HepG2 (cell line): ENCODE data around the gene CRNKL1. TPM values are rescaled to one million over a fixed set of nuclear protein-coding genes. Genes with fewer than 3 reads are reported as not detected.

ENCODE experiments used
- ADNP ChIP-seq: sonication (generic); formaldehyde crosslinking; IDR thresholded peaks from 2 replicates; pipeline ENCODE4 v1.4.0; 2020; ENCODE audit warnings: missing genetic modification reagents
- CEBPB ChIP-seq: IDR thresholded peaks from 2 replicates; pipeline ENCODE4 v1.6.1; 2011; ENCODE audit warnings: low read depth, low read length, improper control_type of control experiment, borderline replicate concordance
- DNMT1 ChIP-seq: sonication (generic); formaldehyde crosslinking; IDR thresholded peaks from 2 replicates; pipeline ENCODE4 v1.5.1; 2020; ENCODE audit warnings: mild to moderate bottlenecking, missing genetic modification reagents
- DR1 ChIP-seq: sonication (generic); formaldehyde crosslinking; IDR thresholded peaks from 2 replicates; pipeline ENCODE4 v1.8.0; 2021; ENCODE audit warnings: mild to moderate bottlenecking, missing genetic modification reagents, inconsistent platforms
- EED ChIP-seq: sonication (generic); formaldehyde crosslinking; IDR thresholded peaks from 2 replicates; pipeline ENCODE4 v1.5.0; 2020; ENCODE audit warnings: mild to moderate bottlenecking, missing genetic modification reagents
- ELF1 ChIP-seq: sonication (generic); formaldehyde crosslinking; IDR thresholded peaks from 2 replicates; pipeline ENCODE4 v1.4.0; 2020; ENCODE audit warnings: missing genetic modification reagents
- FOXO1 ChIP-seq: sonication (generic); formaldehyde crosslinking; IDR thresholded peaks from 2 replicates; pipeline ENCODE4 v1.4.0; 2020; ENCODE audit warnings: missing genetic modification reagents
- LCORL ChIP-seq, 2 experiments: fragments of 450-650 bp in 1 of 2; sonication (generic) in 1 of 2; formaldehyde crosslinking in 1 of 2; IDR thresholded peaks; 2 replicates each; pipeline versions ENCODE4 v1.5.0 to v1.6.1; 2017 to 2020; ENCODE audit warnings: antibody characterized with exemption in 1 of 2, missing genetic modification reagents in 1 of 2
- MAFK ChIP-seq, 2 experiments: IDR thresholded peaks in 1 of 2; conservative IDR thresholded peaks in 1 of 2; 2 replicates each; pipeline ENCODE4 v1.6.1; 2011; ENCODE audit warnings: improper control_type of control experiment in 2 of 2, low read length in 2 of 2
- MTA1 ChIP-seq: sonication (generic); formaldehyde crosslinking; IDR thresholded peaks from 2 replicates; pipeline ENCODE4 v1.4.0; 2020; ENCODE audit warnings: missing genetic modification reagents, mild to moderate bottlenecking, borderline replicate concordance
- MXI1 ChIP-seq: IDR thresholded peaks from 3 replicates; pipeline ENCODE4 v1.6.1; 2012; ENCODE audit warnings: low read depth, low read length, inconsistent platforms, borderline replicate concordance
- SCMH1 ChIP-seq: sonication (generic); formaldehyde crosslinking; IDR thresholded peaks from 2 replicates; pipeline ENCODE4 v1.9.0; 2021; ENCODE audit warnings: missing genetic modification reagents, mild to moderate bottlenecking, borderline replicate concordance
- SP5 ChIP-seq: IDR thresholded peaks from 2 replicates; pipeline ENCODE4 v1.6.1; 2016; ENCODE audit warnings: low read depth, borderline replicate concordance
- SRY ChIP-seq: sonication (generic); formaldehyde crosslinking; IDR thresholded peaks from 2 replicates; pipeline ENCODE4 v1.8.0; 2022; ENCODE audit warnings: mild to moderate bottlenecking, missing genetic modification reagents
- TFAP4 ChIP-seq: sonication (generic); IDR thresholded peaks from 2 replicates; pipeline ENCODE4 v1.6.1; 2016; ENCODE audit warnings: low read depth, borderline replicate concordance
- ZMYM2 ChIP-seq: sonication (generic); formaldehyde crosslinking; IDR thresholded peaks from 2 replicates; pipeline ENCODE4 v1.8.0; 2022; ENCODE audit warnings: mild to moderate bottlenecking, missing genetic modification reagents
- ZMYM3 ChIP-seq: sonication (generic); formaldehyde crosslinking; IDR thresholded peaks from 2 replicates; pipeline ENCODE4 v1.5.1; 2020; ENCODE audit warnings: mild to moderate bottlenecking, missing genetic modification reagents
- ZNF326 ChIP-seq: sonication (generic); formaldehyde crosslinking; IDR thresholded peaks from 2 replicates; pipeline ENCODE4 v1.4.0; 2020; ENCODE audit warnings: missing genetic modification reagents, borderline replicate concordance
- ZNF337 ChIP-seq: sonication (generic); formaldehyde crosslinking; IDR thresholded peaks from 2 replicates; pipeline ENCODE4 v1.5.1; 2020; ENCODE audit warnings: missing genetic modification reagents, low read depth, mild to moderate bottlenecking, borderline replicate concordance
- ZNF484 ChIP-seq: sonication (generic); formaldehyde crosslinking; IDR thresholded peaks from 2 replicates; pipeline ENCODE4 v1.5.1; 2020; ENCODE audit warnings: mild to moderate bottlenecking, low read depth, missing genetic modification reagents, borderline replicate concordance
- ZNF503 ChIP-seq: sonication (generic); formaldehyde crosslinking; IDR thresholded peaks from 2 replicates; pipeline ENCODE4 v1.4.0; 2020; ENCODE audit warnings: missing genetic modification reagents
- ZNF512 ChIP-seq: sonication (generic); formaldehyde crosslinking; IDR thresholded peaks from 2 replicates; pipeline ENCODE4 v1.4.0; 2020; ENCODE audit warnings: mild to moderate bottlenecking, missing genetic modification reagents
- ZNF816 ChIP-seq: sonication (generic); formaldehyde crosslinking; IDR thresholded peaks from 2 replicates; pipeline ENCODE4 v1.8.0; 2022; ENCODE audit warnings: missing genetic modification reagents, mild to moderate bottlenecking, borderline replicate concordance
- ZSCAN12 ChIP-seq: sonication (generic); formaldehyde crosslinking; IDR thresholded peaks from 2 replicates; pipeline ENCODE4 v1.9.0; 2021; ENCODE audit warnings: mild to moderate bottlenecking, missing genetic modification reagents
- polyA plus RNA-seq, 8 experiments: library from polyadenylated mRNA; depleted of rRNA in 3 of 8; stranded (reverse) in 7 of 8; unstranded in 1 of 8; fragments of >200 nt; fragmentation: Illumina TruSeq in 4 of 8; extraction: Trizol in 4 of 8; gene quantifications; 2 replicates each; pipeline versions ENCODE4 v1.2.1 to v1.2.3, GENCODE V29; 2011 to 2016; ENCODE audit warnings: low read depth in 4 of 8, missing spikeins in 1 of 8, mixed read lengths in 1 of 8; ENCODE audit not compliant: insufficient read depth in 1 of 8
- total RNA-seq, 5 experiments: library from RNA; depleted of rRNA; stranded (reverse); fragments of >200 nt; fragmentation: Illumina TruSeq; extraction: Trizol; gene quantifications; 2 replicates each; pipeline ENCODE4 v1.2.3, GENCODE V29; 2016; ENCODE audit warnings: low read depth in 1 of 5
- TF ChIP-seq, protein P1 (sequence below): IDR thresholded peaks from 2 replicates; pipeline ENCODE4 v1.6.1; 2016

The CRNKL1 gene
- total and polyA plus RNA-seq, 2 of the 13 experiments (the other 11 are each of a cell fraction or from before 2014, with no cell fraction given): 12.3 to 64.5 TPM

- TF ChIP-seq CEBPB (peak; percentile 93), ZNF326 (CRISPR knock-in tag) (no peak), ZNF337 (CRISPR knock-in tag) (no peak), ZNF503 (CRISPR knock-in tag) (peak; percentile 41; the same call in 1 of the 2 replicates), DNMT1 (CRISPR knock-in tag) (no peak), ZNF484 (CRISPR knock-in tag) (no peak), ZMYM2 (CRISPR knock-in tag) (no peak), ZMYM3 (CRISPR knock-in tag) (peak; percentile 68; the same call in 1 of the 2 replicates), ELF1 (CRISPR knock-in tag) (0 out of 2 replicates have a peak, but pooled peaks have one; percentile 9), SP5 (CRISPR knock-in tag) (peak; percentile 13; the same call in 1 of the 2 replicates), SCMH1 (CRISPR knock-in tag) (no peak), ZNF816 (no peak), FOXO1 (peak; percentile 96), MAFK (conservative IDR thresholded peaks at IDR 0.05 in 1 of 2, IDR thresholded peaks at IDR 0.05 in 1 of 2; ENCODE audit: low read length in 2 of 2) (peak; percentile 40 to 76), LCORL (IDR thresholded peaks at IDR 0.05) (no peak), LCORL (CRISPR knock-in tag; IDR thresholded peaks at IDR 0.05) (0 out of 2 replicates have a peak, but pooled peaks have one; percentile 45), MTA1 (CRISPR knock-in tag) (no peak), TFAP4 (peak; percentile 78; the same call in 1 of the 2 replicates), ZSCAN12 (CRISPR knock-in tag) (no peak), ZNF512 (CRISPR knock-in tag) (no peak), EED (CRISPR knock-in tag) (no peak), DR1 (CRISPR knock-in tag) (no peak), ADNP (no peak), MXI1 (peak; percentile 81; the same call in 1 of the 3 replicates), SRY (CRISPR knock-in tag) (no peak)
- TF ChIP-seq, protein P1, sequence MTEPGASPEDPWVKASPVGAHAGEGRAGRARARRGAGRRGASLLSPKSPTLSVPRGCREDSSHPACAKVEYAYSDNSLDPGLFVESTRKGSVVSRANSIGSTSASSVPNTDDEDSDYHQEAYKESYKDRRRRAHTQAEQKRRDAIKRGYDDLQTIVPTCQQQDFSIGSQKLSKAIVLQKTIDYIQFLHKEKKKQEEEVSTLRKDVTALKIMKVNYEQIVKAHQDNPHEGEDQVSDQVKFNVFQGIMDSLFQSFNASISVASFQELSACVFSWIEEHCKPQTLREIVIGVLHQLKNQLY (CRISPR knock-in tag): no peak; the same call in 1 of the 2 replicates
Observed at GRCh38 chr20:20010639-20011500, 41.4 kb downstream of the CRNKL1 start (continued).
